ENCODE data around the gene CRYGB. TPM values are rescaled to one million over a fixed set of nuclear protein-coding genes. Genes with fewer than 3 reads are reported as not detected.

Gene CRYGB
- total RNA-seq, 2 experiments from 2014 or later = not detected

GRCh38 chr2:208130712-208131110 is 15.2 kb downstream of the CRYGB start:
- Mint-ChIP-seq H3K4me3 (no peak overlapping the region), H3K27me3 (peaks cover 11% of the 10 kb centered on the region), H3K4me1 (ENCODE audit: low read depth) (peaks cover 10% of the 10 kb centered on the region), H3K9me3 (peaks cover 2% of the 10 kb centered on the region), H3K36me3 (ENCODE audit: low read depth) (no peaks in the 10 kb centered on the region), H3K27ac (no peak overlapping the region)
- intact Hi-C loops (cut with DNase I, micrococcal nuclease) = no loop called here
- no peak for DNase-seq
- Histone ChIP-seq H3K27ac (ENCODE audit: low read depth in 1 of 2, low read length in 2 of 2) (no peak overlapping the region), H3K9me3 (ENCODE audit: control insufficient read depth in 1 of 2, insufficient read depth in 1 of 2, low read length in 2 of 2) (no peaks in the 10 kb centered on the region), H3K4me3 (ENCODE audit: low read length) (no peak overlapping the region), H3K36me3 (ENCODE audit: insufficient read depth, low read length) (no peaks in the 10 kb centered on the region), H3K4me1 (ENCODE audit: insufficient read depth, low read length) (peaks cover 7% of the 10 kb centered on the region), H3K27me3 (ENCODE audit: control insufficient read depth in 1 of 2, insufficient read depth in 2 of 2, low read length in 2 of 2) (no peaks in the 10 kb centered on the region)
- TF ChIP-seq, protein P1, sequence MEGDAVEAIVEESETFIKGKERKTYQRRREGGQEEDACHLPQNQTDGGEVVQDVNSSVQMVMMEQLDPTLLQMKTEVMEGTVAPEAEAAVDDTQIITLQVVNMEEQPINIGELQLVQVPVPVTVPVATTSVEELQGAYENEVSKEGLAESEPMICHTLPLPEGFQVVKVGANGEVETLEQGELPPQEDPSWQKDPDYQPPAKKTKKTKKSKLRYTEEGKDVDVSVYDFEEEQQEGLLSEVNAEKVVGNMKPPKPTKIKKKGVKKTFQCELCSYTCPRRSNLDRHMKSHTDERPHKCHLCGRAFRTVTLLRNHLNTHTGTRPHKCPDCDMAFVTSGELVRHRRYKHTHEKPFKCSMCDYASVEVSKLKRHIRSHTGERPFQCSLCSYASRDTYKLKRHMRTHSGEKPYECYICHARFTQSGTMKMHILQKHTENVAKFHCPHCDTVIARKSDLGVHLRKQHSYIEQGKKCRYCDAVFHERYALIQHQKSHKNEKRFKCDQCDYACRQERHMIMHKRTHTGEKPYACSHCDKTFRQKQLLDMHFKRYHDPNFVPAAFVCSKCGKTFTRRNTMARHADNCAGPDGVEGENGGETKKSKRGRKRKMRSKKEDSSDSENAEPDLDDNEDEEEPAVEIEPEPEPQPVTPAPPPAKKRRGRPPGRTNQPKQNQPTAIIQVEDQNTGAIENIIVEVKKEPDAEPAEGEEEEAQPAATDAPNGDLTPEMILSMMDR (IDR thresholded peaks at IDR 0.05) = no peak
- CTCF ChIA-PET = no interaction called here
- no peak for ATAC-seq (ENCODE audit: poor library complexity)
- POLR2A ChIA-PET = no interaction called here

- Mint-ChIP-seq H3K27ac (no peak within 1 kb of the TSS), H3K36me3 (ENCODE audit: low read depth) (no peaks in the 10 kb centered on the region), H3K27me3 (peaks cover 18% of the 10 kb centered on the region), H3K9me3 (peaks cover 2% of the 10 kb centered on the region), H3K4me3 (no peak within 1 kb of the TSS), H3K4me1 (ENCODE audit: low read depth) (peaks cover 3% of the 10 kb centered on the region)
- ATAC-seq (ENCODE audit: poor library complexity) (no peak), DNase-seq (no peak)
- Histone ChIP-seq H3K36me3 (ENCODE audit: insufficient read depth, low read length) (no peaks in the 10 kb centered on the region), H3K4me1 (ENCODE audit: insufficient read depth, low read length) (peaks cover 5% of the 10 kb centered on the region), H3K4me3 (ENCODE audit: low read length) (no peak within 1 kb of the TSS), H3K27me3 (ENCODE audit: control insufficient read depth in 1 of 2, insufficient read depth in 2 of 2, low read length in 2 of 2) (no peaks in the 10 kb centered on the region), H3K27ac (ENCODE audit: low read depth in 1 of 2, low read length in 2 of 2) (no peak within 1 kb of the TSS), H3K9me3 (ENCODE audit: control insufficient read depth in 1 of 2, insufficient read depth in 1 of 2, low read length in 2 of 2) (no peaks in the 10 kb centered on the region)
- TF ChIP-seq, protein P1 (IDR thresholded peaks at IDR 0.05) = no peak
- ChIA-PET POLR2A (no interaction called here), CTCF (no interaction called here)
- intact Hi-C loops (cut with DNase I, micrococcal nuclease) = no loop called here
These were observed 15.9 kb downstream of the CRYGB start, which contains the start of gene CRYGC for GRCh38 chr2:208129744-208130711. TSS of gene CRYGC (minus strand) at chr2:208129828. CDS start at chr2:208129792, 36 bp downstream.

DNA sequence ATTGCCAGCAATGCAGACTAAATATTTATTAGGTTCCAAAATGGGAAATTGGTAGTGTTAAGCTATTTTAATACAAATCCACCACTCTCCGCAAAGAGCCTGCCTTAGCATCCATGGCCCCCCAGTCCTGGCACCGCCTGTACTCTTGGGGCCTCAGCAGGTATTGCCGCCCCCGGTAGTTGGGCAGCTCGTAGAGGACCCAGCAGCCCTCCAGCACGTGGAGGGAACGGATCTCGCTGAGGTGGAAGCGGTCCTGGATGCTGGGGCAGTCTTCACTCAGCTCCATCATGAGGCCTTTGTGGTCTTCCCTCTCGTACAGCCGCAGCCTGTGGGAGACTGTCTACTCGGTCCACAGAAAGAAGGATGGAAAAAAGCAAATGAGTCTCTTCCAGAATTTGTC is 17.8 kb downstream of the CRYGB start:
- ATAC-seq (ENCODE audit: poor library complexity) = no peak
- H3K27me3 ChIP-seq (ENCODE audit: control insufficient read depth in 1 of 2, insufficient read depth in 2 of 2, low read length in 2 of 2) = peaks cover 0 to 14% of the 10 kb centered on the region in 2 experiments
- peaks cover 0 to 3% of the 10 kb centered on the region in 2 experiments for H3K9me3 ChIP-seq (ENCODE audit: control insufficient read depth in 1 of 2, insufficient read depth in 1 of 2, low read length in 2 of 2)
- CTCF ChIA-PET = no interaction called here
- intact Hi-C loops (cut with DNase I, micrococcal nuclease) = no loop called here
- H3K36me3 Mint-ChIP-seq (ENCODE audit: low read depth) = no peaks in the 10 kb centered on the region
- no peak overlapping the region for H3K4me3 Mint-ChIP-seq
- H3K4me1 Mint-ChIP-seq (ENCODE audit: low read depth) = peaks cover 12% of the 10 kb centered on the region
- no peak for DNase-seq
- no peak overlapping the region for H3K4me3 ChIP-seq (ENCODE audit: low read length)
- peaks cover 31% of the 10 kb centered on the region for H3K27me3 Mint-ChIP-seq
- no peak overlapping the region for H3K27ac ChIP-seq (ENCODE audit: low read depth in 1 of 2, low read length in 2 of 2)
- no peaks in the 10 kb centered on the region for H3K36me3 ChIP-seq (ENCODE audit: insufficient read depth, low read length)
- TF ChIP-seq, protein P1 (IDR thresholded peaks at IDR 0.05) = no peak
- peaks cover 2% of the 10 kb centered on the region for H3K9me3 Mint-ChIP-seq
- no peak overlapping the region for H3K27ac Mint-ChIP-seq
- peaks cover 2% of the 10 kb centered on the region for H3K4me1 ChIP-seq (ENCODE audit: insufficient read depth, low read length)
- POLR2A ChIA-PET = no interaction called here
